Esophagus squamous epithelium (tissue), 5 donors: Measurements from ENCODE around the gene FGR. TPM values are rescaled to one million over a fixed set of nuclear protein-coding genes. Genes with fewer than 3 reads are reported as not detected.

ENCODE experiments used
- DNase-seq: peaks from one replicate; lab custom pipeline; 2025; lab: John Stamatoyannopoulos, UW
- H3K27ac ChIP-seq, 4 donors: fragments of 200-600 bp; sonication (generic); one replicate each; pipeline ENCODE4 v1.5.1; 2016 to 2019; ENCODE audit warnings: mild to moderate bottlenecking in 1 of 4
- H3K27me3 ChIP-seq, 4 donors: fragments of 200-600 bp; sonication (generic); 1 replicate in 3 of 4; 2 replicates in 1 of 4; pipeline versions ENCODE4 v1.5.1 to v1.6.0; 2017 to 2021; ENCODE audit warnings: antibody characterized with exemption in 1 of 4
- H3K36me3 ChIP-seq, 3 donors: fragments of 200-600 bp; sonication (generic); one replicate each; pipeline ENCODE4 v1.5.1; 2016 to 2019
- H3K4me1 ChIP-seq, 3 donors: fragments of 200-600 bp; sonication (generic); one replicate each; pipeline ENCODE4 v1.5.1; 2017 to 2019
- H3K4me3 ChIP-seq, 4 donors: fragments of 200-600 bp; sonication (generic); 1 replicate in 3 of 4; 2 replicates in 1 of 4; pipeline ENCODE4 v1.5.1; 2016 to 2019; ENCODE audit warnings: mild to moderate bottlenecking in 2 of 4, moderate library complexity in 1 of 4
- H3K9me3 ChIP-seq, 3 donors: fragments of 200-600 bp; sonication (generic); one replicate each; pipeline ENCODE4 v1.5.1; 2016 to 2019
- CTCF ChIP-seq, 6 experiments: fragments of 450-650 bp in 4 of 6; fragments of 200-600 bp in 2 of 6; sonication (generic) in 2 of 6; IDR thresholded peaks; one replicate each; pipeline ENCODE4 v1.5.1; 2016 to 2019; ENCODE audit warnings: antibody characterized with exemption in 6 of 6, mild to moderate bottlenecking in 4 of 6, moderate library complexity in 4 of 6
- POLR2A ChIP-seq, 4 donors: fragments of 450-650 bp; IDR thresholded peaks; one replicate each; pipeline ENCODE4 v1.6.1; 2017; ENCODE audit warnings: antibody characterized with exemption in 4 of 4, mild to moderate bottlenecking in 4 of 4, moderate library complexity in 3 of 4
- WGBS, 2 donors: methylation state at CpG; one replicate each; pipeline ENCODE4 v1.1.5; 2018; 5-methylcytosine and 5-hydroxymethylcytosine counted together
- intact Hi-C: fragments of 100-400 bp; cut with DNase I; formaldehyde crosslinking; loops from one replicate; pipeline ENCODE4 v1.15.0; 2022
- total RNA-seq, 4 donors: library from RNA; depleted of rRNA; stranded (reverse); fragments of >200 nt; gene quantifications; one replicate each; pipeline ENCODE4 v1.1.0, GENCODE V29; 2016
- donor health status: DM: yes; HTN: yes; CAD: no.

The FGR gene
- total RNA-seq, 4 donors from 2014 or later = 1.2 to 12.4 (median 7.5) TPM

GRCh38 chr1:27574001-27574781, 60.8 kb downstream of the FGR start:
- H3K4me1 ChIP-seq = peaks cover 84 to 100% (median 89%) of the 10 kb centered on the region in 3 donors
- TF ChIP-seq POLR2A (IDR thresholded peaks at IDR 0.05) = no peak
- TF ChIP-seq CTCF (IDR thresholded peaks at IDR 0.05) = no peak
- H3K27ac ChIP-seq = peak overlapping the region; percentile 55 to 97 (median 96)
- intact Hi-C loops = no loop called here
- no peaks in the 10 kb centered on the region for H3K27me3 ChIP-seq
- no peaks in the 10 kb centered on the region for H3K9me3 ChIP-seq
- H3K4me3 ChIP-seq = peak overlapping the region in 1 of 4 donors; percentile 35
- DNase-seq = no peak
- WGBS, 2 donors = 66 to 74% methylated on average over 7 to 8 of the region's 8 CpGs
- no peaks in the 10 kb centered on the region for H3K36me3 ChIP-seq

GRCh38 chr1:27572679-27573426, 62.1 kb downstream of the FGR start:
- Histone ChIP-seq H3K9me3 (no peaks in the 10 kb centered on the region), H3K36me3 (no peaks in the 10 kb centered on the region), H3K4me1 (peaks cover 91 to 100% (median 91%) of the 10 kb centered on the region in 3 donors), H3K4me3 (peak overlapping the region in 1 of 4 donors; percentile 10), H3K27me3 (no peaks in the 10 kb centered on the region), H3K27ac (peak overlapping the region; percentile 89 to 97 (median 96))
- DNase-seq = no peak
- intact Hi-C loops = no loop called here
- TF ChIP-seq POLR2A (IDR thresholded peaks at IDR 0.05) (peak in 1 of 4 donors; percentile 11), CTCF (IDR thresholded peaks at IDR 0.05) (no peak)
- 47 to 62% methylated on average over 12 to 14 of the region's 14 CpGs for WGBS, 2 donors

DNA sequence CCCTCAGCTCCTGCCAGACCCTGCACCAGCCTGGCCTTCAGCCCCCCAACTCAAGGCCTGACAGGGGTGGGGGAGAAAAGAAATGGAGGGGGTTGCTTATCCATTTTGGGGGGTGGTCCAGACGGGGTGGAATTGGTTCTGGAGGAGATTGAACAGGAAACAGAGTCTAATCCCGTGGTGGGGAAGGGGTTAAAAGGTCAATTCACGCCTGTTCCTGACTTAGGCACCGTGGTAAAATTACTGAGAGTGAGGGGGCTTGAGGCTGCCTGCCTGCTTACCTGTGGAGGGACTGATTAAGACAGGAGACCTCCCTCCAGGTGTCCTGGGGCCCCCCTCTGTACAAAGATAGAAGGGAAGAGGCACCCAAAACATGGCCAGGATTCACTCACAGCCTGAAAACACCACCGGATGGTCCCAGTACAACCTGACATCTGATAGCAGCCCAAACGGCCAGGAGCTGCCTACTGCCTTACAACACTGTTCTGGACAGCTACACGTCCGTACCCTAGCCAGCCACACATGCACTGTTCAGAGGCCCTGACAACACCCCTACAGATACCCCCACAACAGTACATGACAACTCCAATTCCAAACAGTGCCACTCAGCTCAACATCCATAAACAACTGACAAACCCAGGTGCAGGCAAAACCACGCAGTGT, 62.8 kb downstream of the FGR start:
- H3K36me3 ChIP-seq = no peaks in the 10 kb centered on the region
- peak overlapping the region in 2 of 4 donors; percentile 10 to 14 for H3K4me3 ChIP-seq
- 19 to 23% methylated on average over 5 to 9 of the region's 9 CpGs for WGBS, 2 donors

GRCh38 chr1:27571439-27572018, 63.5 kb downstream of the FGR start:
- H3K4me3 ChIP-seq = peak overlapping the region in 3 of 4 donors; percentile 4 to 14 (median 10)
- H3K4me1 ChIP-seq = peaks cover 91 to 100% (median 91%) of the 10 kb centered on the region in 3 donors
- intact Hi-C loops = no loop called here
- no peaks in the 10 kb centered on the region for H3K9me3 ChIP-seq
- H3K36me3 ChIP-seq = no peaks in the 10 kb centered on the region
- no peak for DNase-seq
- H3K27ac ChIP-seq = peak overlapping the region; percentile 89 to 97 (median 96)
- 24 to 31% methylated on average over 7 to 10 of the region's 18 CpGs for WGBS, 2 donors
- H3K27me3 ChIP-seq = no peaks in the 10 kb centered on the region
- TF ChIP-seq POLR2A (IDR thresholded peaks at IDR 0.05) (no peak), CTCF (IDR thresholded peaks at IDR 0.05) (no peak)

More for the DNA sequence above, 62.8 kb downstream of the FGR start:
- H3K9me3 ChIP-seq = no peaks in the 10 kb centered on the region
- H3K27me3 ChIP-seq = no peaks in the 10 kb centered on the region
- DNase-seq = no peak
- H3K27ac ChIP-seq = peak overlapping the region; percentile 89 to 97 (median 96)
- intact Hi-C loops = no loop called here
- TF ChIP-seq POLR2A (IDR thresholded peaks at IDR 0.05) (no peak), CTCF (IDR thresholded peaks at IDR 0.05) (no peak)
- H3K4me1 ChIP-seq = peaks cover 91 to 100% (median 91%) of the 10 kb centered on the region in 3 donors
